Measurements from ENCODE around the gene CPED1.
"Not testable (repeated sequence)": the region's sequence is repeated elsewhere in the genome, so short reads cannot be mapped to it uniquely, and the experiment has no call there.

Gene CPED1

DNA sequence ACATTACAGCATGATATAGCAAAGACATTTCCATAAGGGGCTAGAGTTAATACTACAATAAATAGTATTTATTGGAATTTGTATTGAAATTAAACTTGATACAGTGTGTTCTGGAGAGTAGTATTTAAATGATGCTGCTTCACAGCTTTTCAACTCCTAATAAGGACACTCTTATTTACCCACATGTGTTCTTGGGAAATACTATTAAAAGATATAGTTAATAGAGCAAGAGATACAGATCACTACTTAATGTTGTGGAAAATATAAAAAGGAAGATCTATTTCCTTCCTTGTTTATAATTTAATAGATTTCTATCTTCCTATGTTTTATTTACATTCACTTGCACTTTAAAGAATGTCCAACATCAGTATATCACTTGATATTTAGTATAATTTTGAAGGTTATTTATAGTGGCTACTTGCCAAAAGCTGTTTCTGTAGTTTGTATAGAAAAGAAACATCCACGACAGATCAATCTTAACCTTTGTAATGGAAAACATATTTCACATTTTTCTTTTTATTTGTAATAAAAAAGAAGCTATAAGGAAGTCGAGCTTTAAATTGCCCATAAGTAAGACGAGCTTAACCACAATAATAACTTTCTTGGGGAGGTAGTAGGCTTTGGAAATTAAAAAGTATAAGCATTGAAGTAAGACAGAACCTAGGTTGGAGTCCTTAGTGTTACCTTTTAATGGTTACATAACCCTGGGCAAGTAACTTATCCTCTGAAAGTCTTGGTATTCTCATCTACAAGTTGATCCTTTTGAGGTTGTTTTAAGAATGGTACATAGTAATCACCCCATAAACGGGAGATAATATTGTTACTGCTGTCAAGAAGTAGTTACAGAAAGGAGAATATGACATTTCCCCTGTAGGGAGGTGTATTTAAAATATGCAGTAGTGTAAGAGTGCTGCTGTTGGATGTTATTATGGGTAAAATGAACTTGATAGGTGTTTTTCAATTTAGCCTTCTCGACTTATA is 32.8 kb downstream of the CPED1 start:
- no peak for DNase-seq

DNA sequence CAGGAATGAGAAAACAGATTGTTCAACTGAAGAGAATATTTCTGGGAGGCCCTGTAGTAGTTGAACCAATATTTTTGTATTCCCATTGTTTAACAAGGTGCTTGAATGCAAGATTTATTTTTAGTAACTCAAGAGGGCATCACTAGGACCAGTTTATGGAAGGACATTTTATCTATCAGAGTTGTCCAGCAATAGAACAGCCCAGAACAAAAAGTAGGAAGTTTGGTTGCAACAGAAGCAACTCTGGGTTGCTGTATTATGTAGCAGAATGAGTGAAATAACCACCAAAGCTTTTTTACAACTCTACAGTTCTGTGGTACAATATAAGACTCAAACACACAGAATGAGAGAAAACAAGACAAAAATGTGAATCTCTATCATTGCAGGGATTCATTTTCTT is 34.7 kb downstream of the CPED1 start:
- no peak for DNase-seq

DNA sequence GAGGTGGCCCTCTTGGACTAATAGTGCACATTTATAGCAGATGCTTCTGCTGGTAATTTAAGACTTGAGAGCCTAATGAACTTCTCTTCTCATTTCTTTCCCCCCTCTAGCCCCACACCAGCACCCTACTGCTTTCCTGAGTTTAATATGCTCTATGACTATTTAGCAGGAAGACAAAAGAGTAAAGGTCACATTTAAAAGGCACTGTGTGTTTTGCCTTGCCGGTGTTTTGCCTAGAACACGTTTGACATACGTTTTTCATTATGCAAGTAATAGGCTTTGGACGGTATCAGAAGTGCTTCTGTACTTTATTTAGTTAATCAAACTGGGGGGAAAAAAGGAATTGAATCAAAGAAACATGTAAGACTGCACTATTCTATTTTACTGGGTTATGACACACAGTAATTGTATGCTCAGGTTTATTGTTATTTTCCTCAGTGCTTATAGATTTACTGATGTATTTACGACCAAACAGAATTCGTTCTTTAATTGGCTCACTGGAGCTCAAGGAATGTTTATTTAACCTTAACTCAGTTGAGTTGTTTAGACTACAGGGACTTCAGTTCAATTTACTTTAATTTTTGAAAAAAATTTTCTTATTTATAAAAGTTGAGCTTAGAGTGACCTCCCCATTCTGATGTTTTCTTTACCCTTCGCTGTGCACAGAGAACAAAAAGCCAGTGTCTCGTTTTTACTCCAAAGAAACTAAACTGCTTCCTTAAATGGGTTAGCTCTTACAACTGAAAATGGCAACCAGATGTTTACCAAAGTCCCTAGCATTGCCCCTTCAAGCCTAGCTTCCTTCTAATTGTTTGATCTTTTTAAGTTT is 35.4 kb downstream of the CPED1 start:
- DNase-seq: no peak

DNA sequence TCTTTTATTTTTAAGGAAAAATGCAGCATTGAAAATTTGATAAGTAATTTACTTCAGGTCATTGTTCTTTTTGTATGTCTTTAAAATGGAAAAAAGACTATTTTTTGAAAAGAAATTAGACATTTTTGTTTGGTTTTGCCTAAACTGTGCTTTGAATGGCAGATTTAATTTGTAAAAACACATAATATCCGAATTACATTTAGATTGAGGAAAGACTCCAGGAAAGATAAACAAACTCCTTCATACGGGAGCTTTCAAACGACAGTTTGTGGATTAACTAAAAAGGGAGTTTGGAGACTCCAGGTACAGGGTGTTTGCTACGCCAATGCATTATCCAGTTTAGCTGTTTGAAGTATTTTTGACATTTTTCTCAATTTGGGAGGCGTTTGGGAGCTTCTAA is 36.1 kb downstream of the CPED1 start:
- DNase-seq: no peak

DNA sequence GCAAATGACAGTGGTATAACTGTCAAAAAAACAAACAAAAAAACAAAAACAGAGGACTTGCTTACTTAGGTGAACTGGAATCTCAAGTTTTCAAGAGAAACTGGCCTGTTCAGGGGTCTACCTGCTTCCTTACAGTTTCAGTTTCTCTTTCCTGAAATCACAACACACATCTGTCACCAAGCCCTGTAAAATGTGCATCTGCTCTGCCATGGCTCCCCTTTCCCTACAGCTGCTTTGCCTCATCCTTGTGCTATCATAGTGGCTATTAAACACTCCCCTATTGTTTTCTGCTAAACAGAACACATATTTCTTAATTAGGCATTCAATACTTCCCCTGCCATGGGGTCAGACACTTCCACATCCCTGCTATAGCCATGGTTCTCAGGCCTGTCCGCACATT is 37.6 kb downstream of the CPED1 start:
- DNase-seq: no peak

DNA sequence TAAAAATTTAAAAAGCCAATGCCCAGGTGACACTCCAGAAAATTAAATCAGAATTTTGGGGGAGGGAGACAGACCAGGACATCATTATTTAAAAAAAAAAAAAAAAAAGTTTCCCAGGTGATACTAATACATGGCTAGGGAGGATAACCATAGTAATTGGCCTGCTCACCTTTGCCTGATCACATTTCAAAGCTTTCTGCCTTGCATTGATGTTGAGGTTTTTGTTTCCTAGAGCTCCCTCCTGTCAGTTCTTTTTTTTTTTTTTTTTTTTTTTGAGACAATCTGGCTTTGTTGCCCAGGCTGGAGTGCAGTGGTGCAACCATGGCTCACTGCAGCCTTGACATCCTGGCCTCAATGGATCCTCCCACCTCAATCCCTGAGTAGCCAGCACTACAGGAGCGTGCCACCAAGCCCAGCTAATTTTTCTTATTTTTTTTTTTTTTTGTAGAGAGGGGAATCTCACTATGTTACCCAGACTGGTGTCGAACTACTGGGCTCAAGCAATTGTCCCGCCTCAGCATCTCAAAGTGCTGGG is 38.1 kb downstream of the CPED1 start:
- DNase-seq: no peak

DNA sequence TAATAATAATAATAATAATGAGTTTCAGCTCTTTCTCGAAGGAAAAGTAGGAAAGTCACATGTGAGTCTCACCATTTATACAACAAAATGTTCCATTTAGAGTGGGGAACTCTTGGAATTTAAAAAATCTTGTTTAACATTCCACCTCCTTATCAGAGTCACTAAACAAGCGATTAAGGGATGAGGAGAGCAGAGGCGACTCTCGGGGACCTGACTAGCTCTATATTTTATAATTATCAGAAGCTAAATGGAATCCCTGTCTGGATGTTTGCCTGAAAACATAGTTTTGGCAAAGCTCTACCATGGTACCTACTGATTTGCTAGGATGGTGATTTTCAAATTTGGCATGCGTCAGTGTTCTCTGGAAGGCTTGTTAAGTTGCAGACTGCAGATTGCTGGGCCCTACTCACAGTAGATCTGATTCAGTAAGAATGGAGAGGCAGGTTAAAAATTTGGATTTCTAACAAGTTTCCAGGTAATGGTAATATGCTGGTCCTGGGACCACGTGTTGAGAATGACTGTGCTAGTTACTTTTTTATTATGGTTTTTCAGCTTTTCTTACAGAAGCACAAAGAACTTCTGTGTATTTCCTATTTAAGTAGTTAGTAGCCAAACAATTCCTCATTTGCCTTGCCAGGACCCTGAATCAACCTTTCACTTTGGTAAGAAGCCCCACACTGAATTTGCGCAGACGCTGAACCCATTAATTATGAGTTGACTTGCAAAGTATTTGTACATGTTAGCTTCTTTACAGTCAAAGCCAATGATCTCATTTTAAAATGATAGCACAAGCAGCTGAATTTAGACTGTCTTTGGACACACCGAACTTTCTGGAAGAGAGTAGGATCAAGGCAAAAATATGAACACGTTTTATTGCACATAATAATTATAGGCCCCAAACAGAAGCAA is 39.5 kb downstream of the CPED1 start:
- no peak for DNase-seq

DNA sequence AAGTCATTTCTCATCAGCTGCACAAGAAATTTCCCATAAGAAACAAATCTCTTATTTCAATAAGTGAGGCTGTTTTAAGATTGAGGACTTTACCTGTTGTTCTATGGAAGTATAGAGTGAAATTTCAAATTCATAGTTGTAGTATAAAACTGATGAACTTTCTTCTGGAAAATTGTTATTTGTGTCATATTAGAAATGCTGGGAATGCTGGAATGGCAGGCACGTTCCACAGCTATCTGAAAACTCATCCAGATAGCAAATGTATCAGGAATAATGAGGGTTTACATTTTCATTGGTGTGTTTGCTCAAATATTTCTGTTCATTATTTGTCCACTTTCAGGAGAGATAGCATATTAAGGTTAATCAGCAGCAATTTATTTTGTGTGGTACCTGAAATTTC is 40.8 kb downstream of the CPED1 start:
- DNase-seq: no peak

DNA sequence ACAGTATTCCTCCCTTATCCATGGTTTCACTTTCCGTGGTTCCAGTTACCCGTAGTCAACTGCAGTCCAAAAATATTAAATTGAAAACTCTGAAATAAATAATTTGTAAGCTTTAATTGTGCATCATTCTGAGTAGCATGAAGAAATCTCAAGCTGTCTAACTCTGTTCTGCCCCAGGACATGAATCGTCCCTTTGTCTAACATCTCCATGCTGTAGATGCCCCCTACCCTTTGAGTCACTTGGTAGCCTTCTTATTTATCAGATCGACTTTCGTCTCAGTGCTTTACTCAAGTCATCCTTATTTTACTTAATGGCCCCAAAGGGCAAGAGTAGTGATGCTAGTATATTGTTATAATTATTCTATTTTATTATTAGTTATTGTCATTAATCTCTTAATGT is 41.8 kb downstream of the CPED1 start:
- DNase-seq: no peak

DNA sequence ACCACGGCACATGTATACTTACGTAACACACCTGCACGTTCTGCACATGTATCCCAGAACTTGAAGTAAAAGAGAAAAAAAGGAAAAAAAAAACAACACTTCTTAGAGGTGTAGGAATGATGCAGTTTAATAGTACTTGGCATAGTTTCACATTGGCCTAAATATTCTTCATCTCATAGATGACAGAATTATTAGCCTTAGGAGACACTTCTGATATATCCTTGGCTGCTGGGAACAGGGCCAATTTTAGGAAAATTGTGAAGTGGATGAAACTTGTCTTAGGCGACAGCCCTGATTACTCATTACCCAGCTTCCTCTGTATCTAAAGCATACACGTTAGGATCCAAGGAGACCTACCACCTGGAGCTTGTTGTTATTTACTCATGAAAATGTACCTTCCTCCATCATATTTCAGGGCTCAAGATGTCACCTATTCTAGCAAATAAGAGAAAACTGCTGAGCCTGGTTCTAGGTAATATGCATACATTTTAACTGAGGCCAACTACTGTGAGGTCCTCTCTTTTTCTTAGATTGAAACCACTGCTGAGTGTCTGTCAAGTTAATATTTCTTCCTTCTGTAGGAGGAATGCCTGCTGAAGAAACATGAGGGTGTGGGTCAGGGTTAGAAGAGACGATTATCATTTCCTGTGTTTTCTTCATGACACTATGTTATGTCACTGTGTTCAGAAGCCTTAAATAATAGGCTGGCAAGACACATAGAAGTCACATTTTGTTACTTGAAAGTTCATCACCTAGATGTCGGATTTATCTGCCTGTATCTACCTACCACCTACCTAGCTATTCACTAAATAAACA is 44.3 kb downstream of the CPED1 start:
- DNase-seq: no peak

DNA sequence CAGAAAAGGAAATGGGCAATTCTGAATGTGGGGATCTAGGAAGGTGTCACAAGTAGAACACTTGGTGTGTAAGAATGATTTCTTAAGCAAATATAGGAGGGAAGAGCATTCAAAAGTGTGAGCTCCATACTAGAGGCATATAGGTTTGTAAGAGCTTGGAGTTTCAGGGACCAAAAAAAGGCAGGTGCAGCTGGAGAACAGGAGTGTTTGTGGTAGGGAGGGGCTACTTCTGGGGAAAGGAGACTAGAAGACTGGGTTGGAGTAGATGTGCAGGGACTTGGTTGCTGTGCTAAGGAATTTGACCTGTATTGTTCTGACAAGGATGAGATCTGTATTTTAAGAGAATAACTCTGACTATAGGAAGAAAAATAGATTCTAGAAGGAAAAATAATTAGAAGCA is 46.4 kb downstream of the CPED1 start:
- no peak for DNase-seq

DNA sequence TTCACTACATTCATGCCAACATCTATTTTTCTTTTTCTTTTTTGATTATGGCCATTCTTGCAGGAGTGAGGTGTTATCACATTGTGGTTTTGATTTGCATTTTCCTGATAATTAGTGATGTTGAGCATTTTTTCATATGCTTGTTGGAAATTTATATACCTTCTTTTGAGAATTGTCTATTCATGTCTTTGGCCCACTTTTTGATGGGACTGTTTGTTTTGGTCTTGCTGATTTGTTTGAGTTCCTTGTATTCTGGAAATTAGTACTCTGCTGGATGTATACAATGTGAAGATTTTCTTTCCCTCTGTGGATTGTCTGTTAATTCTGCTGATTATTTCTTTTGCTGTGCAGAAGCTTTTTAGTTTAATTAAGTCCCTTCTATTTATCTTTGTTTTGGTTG is 48.3 kb downstream of the CPED1 start:
- not testable (repeated sequence) for DNase-seq

DNA sequence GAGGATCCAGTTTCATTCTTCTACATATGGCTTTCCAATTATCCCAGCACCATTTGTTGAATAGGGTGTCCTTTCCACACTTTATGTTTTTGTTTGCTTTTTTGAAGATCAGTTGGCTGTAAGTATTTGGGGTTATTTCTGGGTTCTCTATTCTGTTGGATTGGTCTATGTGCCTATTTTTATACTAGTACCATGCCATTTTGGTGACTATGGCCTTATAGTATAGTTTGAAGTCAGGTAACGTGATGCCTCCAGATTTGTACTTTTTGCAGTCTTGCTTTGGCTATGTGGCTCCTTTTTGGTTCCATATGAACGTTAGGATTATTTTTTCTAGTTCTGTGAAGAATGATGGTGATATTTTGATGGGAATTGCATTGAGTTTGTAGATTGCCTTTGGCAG is 48.8 kb downstream of the CPED1 start:
- not testable (repeated sequence) for DNase-seq

DNA sequence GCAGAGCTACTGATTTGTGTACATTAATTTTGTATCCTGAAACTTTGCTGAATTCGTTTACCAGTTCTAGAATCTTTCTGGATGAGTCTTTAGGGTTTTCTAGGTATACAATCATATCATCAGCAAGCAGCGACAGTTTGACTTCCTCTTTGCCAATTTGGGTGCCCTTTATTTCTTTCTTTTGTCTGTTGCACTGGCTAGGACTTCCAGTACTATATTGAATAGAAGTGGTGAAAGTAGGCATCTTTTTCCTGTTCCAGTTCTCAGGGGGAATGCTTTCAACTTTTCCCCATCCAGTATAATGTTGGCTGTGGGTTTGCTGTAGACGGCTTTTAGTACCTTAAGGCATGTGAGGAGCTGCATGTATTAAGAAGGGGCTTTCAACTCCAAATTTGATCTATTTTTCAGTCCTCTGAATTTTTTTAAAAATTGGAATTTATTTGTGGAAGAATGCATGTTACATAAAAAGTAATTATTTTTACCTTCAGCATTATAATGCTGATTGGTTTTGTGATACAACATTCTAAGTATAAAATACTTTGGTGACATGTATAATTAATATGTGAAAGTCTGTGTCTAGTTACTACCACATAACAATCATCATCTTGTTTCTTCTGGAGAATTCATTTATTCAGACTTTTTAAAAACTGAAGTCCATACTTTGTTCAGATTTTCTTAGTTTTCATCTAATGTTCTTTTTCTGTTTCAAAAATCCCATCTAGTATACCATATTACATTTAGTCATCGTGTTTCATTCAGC is 49.6 kb downstream of the CPED1 start:
- DNase-seq: no peak

DNA sequence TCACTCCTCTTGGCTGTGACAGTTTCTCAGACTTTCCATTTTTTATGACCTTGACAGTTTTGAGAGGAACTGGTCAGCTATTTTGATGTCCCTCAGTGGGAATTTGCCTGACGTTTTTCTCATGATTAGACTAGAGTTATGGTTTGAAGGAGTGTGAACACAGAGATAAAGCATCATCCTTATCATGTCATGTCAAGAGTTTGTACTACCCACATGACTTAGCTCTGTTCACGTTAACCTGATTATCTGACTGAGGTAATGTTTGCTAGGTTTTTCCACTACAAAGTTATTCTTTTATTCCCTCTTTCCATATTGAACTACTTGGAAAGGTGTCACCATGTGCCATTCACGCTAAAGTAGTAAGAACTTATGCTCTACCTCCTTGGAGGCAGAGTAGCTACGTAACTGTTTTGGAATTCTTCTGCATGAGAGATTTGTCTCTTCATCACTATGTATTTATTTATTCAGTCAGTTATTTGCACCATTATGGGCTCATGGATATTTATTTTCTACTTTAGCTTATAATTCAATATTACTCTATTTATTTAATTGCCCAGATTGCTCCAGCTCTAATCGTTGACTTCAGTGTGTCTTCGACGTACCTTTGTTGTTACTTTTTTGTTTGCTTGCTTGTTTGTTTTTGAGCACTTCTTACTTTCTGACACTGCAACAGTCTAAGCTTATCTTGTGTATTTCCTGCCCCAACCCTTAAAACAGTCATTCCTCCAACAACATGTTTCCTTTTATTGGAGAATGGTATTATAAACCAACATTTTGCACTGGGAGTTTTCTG is 50.4 kb downstream of the CPED1 start:
- DNase-seq: no peak

DNA sequence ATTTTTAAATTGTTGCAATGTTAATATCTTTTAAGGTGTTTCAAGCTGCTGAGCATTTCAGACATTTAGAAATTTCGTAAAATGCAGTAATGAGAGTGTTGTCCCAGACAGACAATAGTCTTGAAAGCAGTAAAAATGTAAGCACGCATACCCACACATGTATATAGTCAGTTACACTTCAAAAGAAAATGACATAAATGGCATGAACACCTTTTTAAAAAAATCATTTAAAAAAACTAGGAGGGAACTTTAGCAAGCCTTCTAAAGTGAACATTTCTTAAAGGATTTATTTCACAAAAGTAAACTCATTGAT is 51.0 kb downstream of the CPED1 start:
- no peak for DNase-seq

DNA sequence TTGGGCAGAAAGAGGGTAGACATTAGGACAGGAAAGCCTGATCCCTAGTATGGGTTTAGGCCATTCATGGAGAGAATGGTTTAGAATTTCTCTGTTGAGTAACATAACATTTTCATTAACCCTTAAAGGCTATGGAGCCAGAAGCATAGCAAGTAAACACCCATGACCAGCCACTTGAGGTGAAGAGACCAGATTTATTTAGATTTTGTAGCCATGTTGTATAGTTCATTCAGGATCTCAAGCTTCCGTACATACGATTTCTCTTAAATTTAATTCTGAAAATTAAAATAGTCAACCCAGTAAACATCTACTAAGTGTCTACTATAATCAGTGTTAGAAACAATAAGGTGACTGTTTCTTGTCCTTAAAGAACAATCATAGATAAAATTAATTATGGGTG is 51.5 kb downstream of the CPED1 start:
- DNase-seq: no peak

DNA sequence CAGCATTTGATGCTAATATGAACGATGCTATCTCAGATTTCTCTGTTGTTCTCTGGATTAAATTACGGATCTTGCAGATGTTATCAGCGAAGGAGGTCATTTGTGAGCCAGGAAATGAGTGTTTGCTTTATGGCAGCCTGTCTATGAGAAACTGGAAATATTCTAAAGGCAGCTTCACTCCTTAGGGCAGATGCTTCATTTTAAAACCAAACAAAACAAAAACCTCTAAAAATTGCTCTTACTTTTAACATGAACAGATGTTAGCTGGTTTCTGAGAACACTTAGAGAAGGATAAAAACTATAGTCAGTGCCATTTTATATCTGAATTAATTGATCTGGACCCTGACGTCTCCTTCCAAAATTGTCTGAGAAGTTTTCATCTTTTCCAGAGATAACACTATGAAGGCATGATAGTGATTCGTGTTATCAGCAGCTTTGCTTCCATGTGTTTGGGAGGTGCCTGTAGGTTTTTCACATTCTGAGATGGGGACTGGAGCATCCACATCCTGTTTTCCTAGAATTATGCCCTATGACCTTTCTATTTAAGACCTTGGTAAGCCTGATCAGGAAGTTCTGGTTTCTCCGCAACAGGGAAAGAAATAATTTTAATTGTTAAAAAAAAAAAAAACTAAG is 53.1 kb downstream of the CPED1 start:
- no peak for DNase-seq

DNA sequence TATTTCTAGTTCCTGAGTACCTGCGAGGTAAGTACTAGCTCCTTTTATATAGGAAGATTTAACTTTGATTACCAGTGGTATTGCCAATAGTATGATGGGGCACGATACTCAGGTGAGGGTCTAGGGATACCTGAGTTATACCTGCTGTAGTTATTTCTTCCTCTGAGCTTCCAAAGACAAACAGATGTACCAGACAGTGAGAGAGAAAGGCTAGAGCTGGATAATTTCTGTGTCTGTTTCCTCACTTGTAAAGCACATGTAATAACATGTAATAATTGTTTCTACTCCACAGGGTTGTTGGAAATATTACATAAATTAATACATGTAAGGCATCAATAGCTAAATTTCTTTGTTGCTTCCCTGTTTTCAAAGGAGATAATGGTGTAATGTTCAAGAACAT is 53.7 kb downstream of the CPED1 start:
- DNase-seq: no peak

DNA sequence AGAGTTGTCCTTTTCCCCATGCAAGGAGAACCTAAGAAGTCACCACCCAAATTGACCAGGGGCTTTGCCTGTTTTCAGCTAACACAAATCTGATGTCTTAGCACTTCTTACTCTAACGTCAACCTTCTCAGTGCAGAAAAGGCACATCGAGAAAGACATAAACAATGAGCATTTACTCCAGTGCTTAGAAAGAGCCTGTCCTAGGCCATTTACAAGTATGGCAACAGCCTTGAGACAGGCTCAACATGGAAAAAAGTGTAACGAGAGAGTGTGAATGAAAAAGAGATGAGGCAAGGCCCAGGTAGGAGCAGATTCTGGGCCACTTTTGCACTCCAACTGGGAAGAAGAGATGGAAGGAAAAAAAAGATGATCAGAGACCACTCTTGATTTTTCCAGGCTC is 54.4 kb downstream of the CPED1 start:
- DNase-seq: no peak
